Measurements from ENCODE around the gene PLXNA4.

PLXNA4 gene

DNA sequence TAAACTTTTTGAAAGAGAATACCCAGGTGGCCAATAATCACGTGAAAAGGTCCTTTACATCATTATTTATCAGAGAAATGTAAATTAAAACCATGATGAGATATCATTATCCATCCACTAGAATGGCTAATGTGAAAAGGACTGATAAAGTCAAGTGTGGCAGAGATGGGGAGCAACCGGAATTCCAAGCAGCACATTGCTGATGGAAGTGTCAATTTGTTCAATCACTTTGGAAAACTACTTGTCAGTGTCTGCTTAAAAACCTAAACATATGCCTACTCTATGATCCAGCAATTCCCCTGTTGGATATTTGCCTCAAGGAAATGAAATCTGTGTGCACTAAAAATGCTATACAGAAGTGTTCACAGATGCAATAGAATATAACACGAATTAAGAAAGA is 465.6 kb downstream of the PLXNA4 start:
- Histone ChIP-seq H3K4me3 (ENCODE audit: insufficient read depth, low read length, poor library complexity, severe bottlenecking) (no peak overlapping the region), H3K27me3 (ENCODE audit: low read length) (no peaks in the 10 kb centered on the region), H3K4me2 (ENCODE audit: low read depth, low read length, poor library complexity, severe bottlenecking) (no peak overlapping the region), H2AFZ (ENCODE audit: low read depth, low read length, severe bottlenecking) (no peak overlapping the region), H3F3A (ENCODE audit: insufficient read depth) (no peaks in the 10 kb centered on the region), H3K9ac (ENCODE audit: low read length) (no peak overlapping the region), H3K9me3 (ENCODE audit: insufficient read depth, low read length) (no peaks in the 10 kb centered on the region), H4K20me1 (ENCODE audit: low read depth, low read length) (no peaks in the 10 kb centered on the region), H3K36me3 (ENCODE audit: low read length) (no peaks in the 10 kb centered on the region), H3K27ac (ENCODE audit: low read depth, low read length) (no peak overlapping the region), H3K9me2 (replicated peaks; ENCODE audit: insufficient read depth, low read length) (no peaks in the 10 kb centered on the region), H3K79me2 (ENCODE audit: insufficient read depth, low read length) (no peaks in the 10 kb centered on the region)
- TF ChIP-seq EZH2phosphoT487 (conservative IDR thresholded peaks at IDR 0.05; ENCODE audit: low read length) (no peak), CTCF (IDR thresholded peaks at IDR 0.05; ENCODE audit: insufficient read depth, low read length, poor library complexity, severe bottlenecking) (no peak)

GRCh38 chr7:132109769-132110168 is 466.5 kb downstream of the PLXNA4 start:
- no peak overlapping the region for H3K4me3 ChIP-seq (ENCODE audit: insufficient read depth, low read length, poor library complexity, severe bottlenecking)
- H2AFZ ChIP-seq (ENCODE audit: low read depth, low read length, severe bottlenecking) = no peak overlapping the region
- H4K20me1 ChIP-seq (ENCODE audit: low read depth, low read length) = no peaks in the 10 kb centered on the region

GRCh38 chr7:132108563-132108962 is 467.7 kb downstream of the PLXNA4 start:
- Histone ChIP-seq H3K79me2 (ENCODE audit: insufficient read depth, low read length) (no peaks in the 10 kb centered on the region), H3K27me3 (ENCODE audit: low read length) (no peaks in the 10 kb centered on the region), H3K4me3 (ENCODE audit: insufficient read depth, low read length, poor library complexity, severe bottlenecking) (no peak overlapping the region), H3K4me2 (ENCODE audit: low read depth, low read length, poor library complexity, severe bottlenecking) (no peak overlapping the region), H3K9ac (ENCODE audit: low read length) (no peak overlapping the region), H3K9me2 (replicated peaks; ENCODE audit: insufficient read depth, low read length) (no peaks in the 10 kb centered on the region), H3K27ac (ENCODE audit: low read depth, low read length) (no peak overlapping the region), H2AFZ (ENCODE audit: low read depth, low read length, severe bottlenecking) (no peak overlapping the region), H3F3A (ENCODE audit: insufficient read depth) (no peaks in the 10 kb centered on the region), H4K20me1 (ENCODE audit: low read depth, low read length) (no peaks in the 10 kb centered on the region), H3K9me3 (ENCODE audit: insufficient read depth, low read length) (no peaks in the 10 kb centered on the region), H3K36me3 (ENCODE audit: low read length) (no peaks in the 10 kb centered on the region)
- TF ChIP-seq EZH2phosphoT487 (conservative IDR thresholded peaks at IDR 0.05; ENCODE audit: low read length) = no peak
- no peak for TF ChIP-seq CTCF (IDR thresholded peaks at IDR 0.05; ENCODE audit: insufficient read depth, low read length, poor library complexity, severe bottlenecking)

More at GRCh38 chr7:132109769-132110168, 466.5 kb downstream of the PLXNA4 start:
- H3F3A ChIP-seq (ENCODE audit: insufficient read depth) = no peaks in the 10 kb centered on the region
- no peak overlapping the region for H3K4me2 ChIP-seq (ENCODE audit: low read depth, low read length, poor library complexity, severe bottlenecking)
- TF ChIP-seq CTCF (IDR thresholded peaks at IDR 0.05; ENCODE audit: insufficient read depth, low read length, poor library complexity, severe bottlenecking) = no peak
- TF ChIP-seq EZH2phosphoT487 (conservative IDR thresholded peaks at IDR 0.05; ENCODE audit: low read length) = no peak
- no peaks in the 10 kb centered on the region for H3K9me2 ChIP-seq (replicated peaks; ENCODE audit: insufficient read depth, low read length)
- H3K27ac ChIP-seq (ENCODE audit: low read depth, low read length) = no peak overlapping the region
- H3K36me3 ChIP-seq (ENCODE audit: low read length) = no peaks in the 10 kb centered on the region
- H3K79me2 ChIP-seq (ENCODE audit: insufficient read depth, low read length) = no peaks in the 10 kb centered on the region
- H3K9me3 ChIP-seq (ENCODE audit: insufficient read depth, low read length) = no peaks in the 10 kb centered on the region
- H3K27me3 ChIP-seq (ENCODE audit: low read length) = no peaks in the 10 kb centered on the region
- no peak overlapping the region for H3K9ac ChIP-seq (ENCODE audit: low read length)
